ENCODE results near the gene MRGPRD. TPM values are rescaled to one million over a fixed set of nuclear protein-coding genes. Genes with fewer than 3 reads are reported as not detected.

MRGPRD gene
- total and polyA plus RNA-seq, 2 of the 8 experiments (the other 6 are each of a cell fraction or from before 2014, with no cell fraction given): not detected

DNA sequence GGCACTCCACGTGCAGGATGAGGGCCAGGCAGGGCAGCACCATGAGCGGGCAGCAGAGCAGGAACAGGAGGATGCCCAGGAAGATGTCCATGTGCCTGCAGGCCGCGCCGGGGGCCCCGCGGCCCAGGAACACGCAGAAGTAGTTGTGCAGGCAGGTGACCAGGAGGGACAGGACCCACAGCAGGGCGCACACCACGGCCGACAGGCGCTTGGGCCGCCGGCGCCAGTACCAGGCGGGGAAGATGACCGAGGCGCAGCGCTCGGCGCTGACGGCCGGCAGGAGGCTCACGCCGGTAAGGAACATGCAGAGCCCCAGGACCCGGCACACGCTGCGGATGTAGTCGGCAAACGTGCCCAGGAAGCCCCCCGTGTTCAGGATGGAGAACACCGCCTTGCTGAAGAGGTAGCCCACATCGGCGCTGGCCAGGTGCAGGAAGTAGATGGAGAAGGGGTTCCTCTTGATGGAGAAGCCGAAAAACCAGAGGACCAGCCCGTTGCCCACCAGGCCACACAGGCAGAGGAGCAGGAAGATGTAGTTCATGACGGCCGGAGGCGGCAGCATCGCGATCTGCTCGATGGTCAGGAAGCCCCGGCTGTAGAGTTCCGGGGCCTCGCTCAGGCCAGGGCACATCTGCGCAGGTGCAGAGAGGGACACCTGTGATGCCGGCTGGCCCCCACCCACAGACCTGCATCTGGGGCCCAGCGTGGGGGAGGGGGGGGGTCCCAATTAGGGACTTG is 25.0 kb upstream of the MRGPRD start:
- Histone ChIP-seq H3K27me3 (replicated peaks in 1 of 4; ENCODE audit: control insufficient read depth in 3 of 4, extremely low read depth in 1 of 4, insufficient read depth in 3 of 4, low read length in 3 of 4) (no peaks in the 10 kb centered on the region), H3K9me3 (ENCODE audit: insufficient read depth in 2 of 2, low read depth in 1 of 2, low read length in 1 of 2) (no peaks in the 10 kb centered on the region), H2BK12ac (ENCODE audit: low read depth, low read length) (no peak overlapping the region), H4K91ac (replicated peaks; ENCODE audit: insufficient read length, low read length) (no peak overlapping the region), H2BK20ac (ENCODE audit: low read length) (no peak overlapping the region), H3K4ac (replicated peaks; ENCODE audit: insufficient read length, low read depth, low read length) (no peak overlapping the region), H2AFZ (ENCODE audit: low read length) (no peak overlapping the region), H2BK120ac (replicated peaks; ENCODE audit: low read depth, low read length) (no peak overlapping the region), H4K5ac (ENCODE audit: insufficient read length, low read depth, low read length) (no peak overlapping the region), H3K79me2 (ENCODE audit: control insufficient read depth in 1 of 2, insufficient read depth in 2 of 2, low read length in 2 of 2) (no peaks in the 10 kb centered on the region), H3K56ac (replicated peaks; ENCODE audit: insufficient read length, low read depth, low read length) (no peak overlapping the region), H3K27ac (ENCODE audit: low read depth, low read length) (no peak overlapping the region), H2AK5ac (ENCODE audit: low read depth, low read length) (no peak overlapping the region), H3K4me2 (ENCODE audit: insufficient read depth in 1 of 2, low read depth in 2 of 2, low read length in 2 of 2) (no peak overlapping the region), H3K4me3 (ENCODE audit: extremely low read depth in 1 of 4, insufficient read depth in 2 of 4, low read depth in 3 of 4, low read length in 4 of 4) (no peak overlapping the region), H3K4me1 (replicated peaks in 1 of 4; ENCODE audit: control insufficient read depth in 3 of 4, insufficient read depth in 4 of 4, low read length in 3 of 4) (peaks cover 0 to 9% (median 5%) of the 10 kb centered on the region in 4 experiments; a peak in 6 of 7 replicates), H4K8ac (ENCODE audit: extremely low read depth, insufficient read depth, low read length) (no peak overlapping the region), H3K36me3 (ENCODE audit: control insufficient read depth in 2 of 4, insufficient read depth in 4 of 4, low read length in 3 of 4) (no peaks in the 10 kb centered on the region; a peak in 1 of 8 replicates), H2BK5ac (ENCODE audit: low read depth, low read length) (no peak overlapping the region), H3K18ac (ENCODE audit: extremely low read depth, low read length) (no peak overlapping the region), H2BK15ac (ENCODE audit: low read length) (no peak overlapping the region), H3K9ac (replicated peaks in 1 of 4; ENCODE audit: extremely low read depth in 1 of 4, low read depth in 3 of 4, low read length in 3 of 4) (no peak overlapping the region), H4K20me1 (replicated peaks in 1 of 2; ENCODE audit: control insufficient read depth in 1 of 2, insufficient read depth in 2 of 2, low read length in 2 of 2) (no peaks in the 10 kb centered on the region), H3K23me2 (ENCODE audit: low read depth, low read length) (no peaks in the 10 kb centered on the region; the same call in 1 of the 2 replicates), H3K79me1 (ENCODE audit: low read depth, low read length) (no peaks in the 10 kb centered on the region), H3K23ac (ENCODE audit: insufficient read length) (no peak overlapping the region), H3K14ac (ENCODE audit: insufficient read length) (no peak overlapping the region)
- FAIRE-seq (no peak), DNase-seq (ENCODE audit: low read depth in 1 of 2, low spot score in 2 of 2) (no peak)
- ChIA-PET CTCF (ENCODE audit: partially characterized antibody) (interaction anchor here (0.6 to 2.2 kb wide), 2 partner anchors 15 to 82 kb away, joined by 3 to 4 read pairs; no protein-coding TSS in a partner anchor), POLR2A (ENCODE audit: partially characterized antibody) (no interaction called here)
- WGBS, 2 experiments (ENCODE audit: extremely low coverage in 1 of 2, insufficient coverage in 1 of 2, insufficient read length in 1 of 2, insufficient replicate concordance in 2 of 2, low coverage in 1 of 2, low lambda C conversion rate in 2 of 2, missing lambda C conversion rate in 1 of 2): 93% methylated on average over 45 of the region's 48 CpGs; no CpG with 5 or more reads in 1 of the 2 experiments
- TF ChIP-seq, protein P1, sequence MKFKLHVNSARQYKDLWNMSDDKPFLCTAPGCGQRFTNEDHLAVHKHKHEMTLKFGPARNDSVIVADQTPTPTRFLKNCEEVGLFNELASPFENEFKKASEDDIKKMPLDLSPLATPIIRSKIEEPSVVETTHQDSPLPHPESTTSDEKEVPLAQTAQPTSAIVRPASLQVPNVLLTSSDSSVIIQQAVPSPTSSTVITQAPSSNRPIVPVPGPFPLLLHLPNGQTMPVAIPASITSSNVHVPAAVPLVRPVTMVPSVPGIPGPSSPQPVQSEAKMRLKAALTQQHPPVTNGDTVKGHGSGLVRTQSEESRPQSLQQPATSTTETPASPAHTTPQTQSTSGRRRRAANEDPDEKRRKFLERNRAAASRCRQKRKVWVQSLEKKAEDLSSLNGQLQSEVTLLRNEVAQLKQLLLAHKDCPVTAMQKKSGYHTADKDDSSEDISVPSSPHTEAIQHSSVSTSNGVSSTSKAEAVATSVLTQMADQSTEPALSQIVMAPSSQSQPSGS (IDR thresholded peaks at IDR 0.05; ENCODE audit: low read length): no peak
- TF ChIP-seq KDM4A (IDR thresholded peaks at IDR 0.05; ENCODE audit: low read depth, low read length, severe bottlenecking) (no peak), PHF8 (conservative IDR thresholded peaks at IDR 0.05; ENCODE audit: low read depth, low read length) (no peak), JUND (IDR thresholded peaks at IDR 0.05; ENCODE audit: low read length) (no peak), GABPA (IDR thresholded peaks at IDR 0.05; ENCODE audit: borderline replicate concordance, insufficient read depth, low read length) (no peak), SRF (IDR thresholded peaks at IDR 0.05; ENCODE audit: low read depth, low read length) (no peak), TEAD4 (IDR thresholded peaks at IDR 0.05; ENCODE audit: low read depth, low read length) (no peak), MAFK (IDR thresholded peaks at IDR 0.05; ENCODE audit: low read depth, low read length) (no peak), POLR2AphosphoS5 (IDR thresholded peaks at IDR 0.05; ENCODE audit: low read depth, low read length) (no peak)
- TF ChIP-seq, protein P2, sequence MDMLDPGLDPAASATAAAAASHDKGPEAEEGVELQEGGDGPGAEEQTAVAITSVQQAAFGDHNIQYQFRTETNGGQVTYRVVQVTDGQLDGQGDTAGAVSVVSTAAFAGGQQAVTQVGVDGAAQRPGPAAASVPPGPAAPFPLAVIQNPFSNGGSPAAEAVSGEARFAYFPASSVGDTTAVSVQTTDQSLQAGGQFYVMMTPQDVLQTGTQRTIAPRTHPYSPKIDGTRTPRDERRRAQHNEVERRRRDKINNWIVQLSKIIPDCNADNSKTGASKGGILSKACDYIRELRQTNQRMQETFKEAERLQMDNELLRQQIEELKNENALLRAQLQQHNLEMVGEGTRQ (IDR thresholded peaks at IDR 0.05; ENCODE audit: low read length): no peak

Measured in H1 (cell line).